Stimulated activated CD4-positive, alpha-beta T cell treated with anti-CD3 and anti-CD28 coated beads, TNF-alpha, amount 100 ng/mL, for 4 hours (primary cell): ENCODE data around the gene NUDT21.
"Not testable (repeated sequence)": the region's sequence is repeated elsewhere in the genome, so short reads cannot be mapped to it uniquely, and the experiment has no call there.

Experiments
- DNase-seq, 3 experiments: peaks; one replicate each; pipeline ENCODE4 v3.0.0-alpha.2; 2020; ENCODE audit warnings: low read depth in 3 of 3

NUDT21 gene

GRCh38 chr16:56380778-56381485 is 70.2 kb downstream of the NUDT21 start:
- DNase-seq: not testable (repeated sequence)
